ENCODE data around the gene PPP1R14D.
A peak's percentile ranks its signal among the peaks of the same experiment; 100 is the strongest.

PPP1R14D gene

DNA sequence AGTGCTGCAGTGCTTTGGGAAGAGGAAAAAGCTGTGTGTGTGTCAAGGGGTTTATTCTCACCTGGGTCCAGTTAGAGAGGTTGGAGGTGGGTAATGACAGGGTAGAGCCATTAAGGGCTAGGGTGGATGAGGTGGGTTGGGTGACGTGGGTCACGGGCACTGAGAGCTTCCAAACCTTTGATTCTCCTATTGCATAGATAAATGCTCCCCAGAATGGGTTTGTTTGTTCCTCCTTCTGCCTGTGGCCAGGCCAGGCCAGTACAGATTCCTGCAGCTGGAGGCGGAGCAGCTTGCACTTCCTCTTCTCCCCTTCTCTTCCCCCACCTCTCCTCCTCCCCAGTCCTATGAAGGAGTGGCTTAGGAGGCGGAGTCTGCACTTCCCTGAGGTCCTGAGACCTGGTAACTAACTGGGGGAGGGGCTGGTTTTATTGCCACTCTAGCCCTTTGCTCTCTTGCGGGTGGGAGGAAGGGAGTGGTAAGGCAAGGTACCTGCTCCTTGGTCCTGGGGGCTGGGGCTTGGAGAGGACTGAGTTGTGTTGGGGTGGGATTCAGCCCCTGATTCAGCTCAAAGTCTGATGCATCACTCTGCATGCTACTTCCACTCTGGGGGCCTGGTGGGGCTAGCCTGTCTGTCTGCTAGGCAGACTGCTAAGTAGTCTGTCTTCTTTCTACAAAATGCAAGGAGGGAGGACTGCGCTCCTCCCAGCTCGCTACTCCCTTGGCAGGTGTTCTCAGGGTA, 18.9 kb upstream of the PPP1R14D start:
- peak; percentile 95 for DNase-seq (ENCODE audit: low read depth)
- H3K4me3 ChIP-seq (ENCODE audit: low read depth, low read length) = peak overlapping the region; percentile 28
- TF ChIP-seq, protein P1, sequence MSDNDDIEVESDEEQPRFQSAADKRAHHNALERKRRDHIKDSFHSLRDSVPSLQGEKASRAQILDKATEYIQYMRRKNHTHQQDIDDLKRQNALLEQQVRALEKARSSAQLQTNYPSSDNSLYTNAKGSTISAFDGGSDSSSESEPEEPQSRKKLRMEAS (IDR thresholded peaks at IDR 0.05; ENCODE audit: low read depth, low read length) = peak; percentile 69
- peak; percentile 79 for TF ChIP-seq MYC (IDR thresholded peaks at IDR 0.05; ENCODE audit: low read depth, low read length)
- TF ChIP-seq, protein P2, sequence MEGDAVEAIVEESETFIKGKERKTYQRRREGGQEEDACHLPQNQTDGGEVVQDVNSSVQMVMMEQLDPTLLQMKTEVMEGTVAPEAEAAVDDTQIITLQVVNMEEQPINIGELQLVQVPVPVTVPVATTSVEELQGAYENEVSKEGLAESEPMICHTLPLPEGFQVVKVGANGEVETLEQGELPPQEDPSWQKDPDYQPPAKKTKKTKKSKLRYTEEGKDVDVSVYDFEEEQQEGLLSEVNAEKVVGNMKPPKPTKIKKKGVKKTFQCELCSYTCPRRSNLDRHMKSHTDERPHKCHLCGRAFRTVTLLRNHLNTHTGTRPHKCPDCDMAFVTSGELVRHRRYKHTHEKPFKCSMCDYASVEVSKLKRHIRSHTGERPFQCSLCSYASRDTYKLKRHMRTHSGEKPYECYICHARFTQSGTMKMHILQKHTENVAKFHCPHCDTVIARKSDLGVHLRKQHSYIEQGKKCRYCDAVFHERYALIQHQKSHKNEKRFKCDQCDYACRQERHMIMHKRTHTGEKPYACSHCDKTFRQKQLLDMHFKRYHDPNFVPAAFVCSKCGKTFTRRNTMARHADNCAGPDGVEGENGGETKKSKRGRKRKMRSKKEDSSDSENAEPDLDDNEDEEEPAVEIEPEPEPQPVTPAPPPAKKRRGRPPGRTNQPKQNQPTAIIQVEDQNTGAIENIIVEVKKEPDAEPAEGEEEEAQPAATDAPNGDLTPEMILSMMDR (IDR thresholded peaks at IDR 0.05; ENCODE audit: low read depth, low read length) = no peak

DNA sequence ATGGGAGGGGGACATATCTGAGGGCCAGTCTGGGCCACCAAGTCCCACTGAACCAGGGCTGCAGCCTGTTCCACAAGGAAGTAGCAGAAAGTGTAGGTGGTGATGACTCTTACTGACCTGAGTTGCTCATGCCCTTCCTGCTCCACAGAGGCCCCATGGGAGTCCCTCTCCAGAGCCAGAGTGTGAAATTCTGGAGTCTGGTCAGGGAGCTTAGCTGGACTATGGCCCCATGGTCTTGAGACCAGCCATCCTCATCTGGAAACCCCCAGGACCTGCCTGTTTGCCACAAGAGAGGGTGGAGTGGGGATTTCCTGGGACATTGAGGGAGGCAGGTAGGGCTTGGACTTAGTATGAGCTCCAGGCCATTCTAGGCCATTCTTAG, 18.3 kb upstream of the PPP1R14D start:
- DNase-seq (ENCODE audit: low read depth) = peak; percentile 23
- TF ChIP-seq MYC (IDR thresholded peaks at IDR 0.05; ENCODE audit: low read depth, low read length) = no peak
- TF ChIP-seq, protein P1 (IDR thresholded peaks at IDR 0.05; ENCODE audit: low read depth, low read length) = no peak
- TF ChIP-seq, protein P2 (IDR thresholded peaks at IDR 0.05; ENCODE audit: low read depth, low read length) = no peak
- no peak for TF ChIP-seq POLR2A (IDR thresholded peaks at IDR 0.05; ENCODE audit: extremely low read depth, insufficient read length)
- H3K4me3 ChIP-seq (ENCODE audit: low read depth, low read length) = no peak overlapping the region

DNA sequence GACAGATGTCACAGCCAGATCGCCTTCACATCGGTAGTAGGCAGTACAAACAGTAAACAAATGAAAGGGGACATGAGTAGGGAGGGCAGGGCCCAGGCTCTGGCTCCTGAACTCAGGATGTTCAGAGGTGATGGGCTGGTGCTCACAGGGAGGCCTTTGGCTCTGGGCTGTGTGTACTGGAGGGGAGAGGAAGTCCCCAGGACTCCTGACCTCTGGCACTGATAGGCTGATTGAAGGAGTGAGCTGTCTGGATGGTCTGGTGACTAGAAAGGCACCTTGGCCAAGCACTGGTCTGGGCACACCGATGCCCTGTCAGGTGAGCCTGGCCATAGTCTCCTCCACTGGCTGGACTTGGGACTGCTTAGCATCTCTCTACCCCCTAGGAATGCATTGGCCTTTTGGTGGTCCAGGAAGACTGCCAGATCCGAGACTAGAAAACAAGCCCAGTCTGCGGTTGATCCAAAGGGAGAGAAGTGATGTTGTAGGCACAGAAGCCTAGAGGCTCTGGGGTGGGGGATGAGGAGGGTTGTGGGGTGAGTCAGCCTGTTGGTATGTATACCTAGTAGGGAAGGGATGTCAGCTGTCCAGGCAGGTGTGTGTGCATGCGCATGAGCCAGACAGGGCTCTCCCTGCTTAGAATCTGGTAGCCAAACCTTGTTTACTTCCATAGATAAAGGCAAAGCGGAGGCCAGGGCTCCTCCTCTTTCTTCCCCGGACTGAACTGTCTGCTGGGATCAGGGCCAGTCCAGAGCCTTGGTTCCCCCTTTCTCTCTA, 17.2 kb upstream of the PPP1R14D start:
- no peak for DNase-seq (ENCODE audit: low read depth)
- H3K4me3 ChIP-seq (ENCODE audit: low read depth, low read length) = no peak overlapping the region
- TF ChIP-seq, protein P2 (IDR thresholded peaks at IDR 0.05; ENCODE audit: low read depth, low read length) = no peak
- TF ChIP-seq MYC (IDR thresholded peaks at IDR 0.05; ENCODE audit: low read depth, low read length) = no peak
- no peak for TF ChIP-seq POLR2A (IDR thresholded peaks at IDR 0.05; ENCODE audit: extremely low read depth, insufficient read length)
- TF ChIP-seq, protein P1 (IDR thresholded peaks at IDR 0.05; ENCODE audit: low read depth, low read length) = no peak

DNA sequence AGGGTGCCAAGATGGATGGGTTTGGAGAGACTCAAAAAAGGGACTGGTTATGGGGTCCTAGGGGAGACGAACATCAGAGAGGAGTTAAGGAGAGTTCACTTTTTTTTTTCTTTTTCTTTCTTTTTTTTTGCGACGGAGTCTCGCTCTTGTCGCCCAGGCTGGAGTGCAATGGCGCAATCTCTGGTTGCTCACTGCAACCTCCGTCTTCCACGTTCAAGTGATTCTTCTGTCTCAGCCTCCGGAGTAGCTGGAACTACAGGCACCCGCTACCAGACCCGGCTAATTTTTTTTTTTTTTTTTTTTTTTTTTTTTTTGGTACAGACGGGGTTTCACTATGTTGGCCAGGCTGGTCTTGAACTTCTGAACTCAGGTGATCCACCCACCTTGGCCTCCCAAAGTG, 16.5 kb upstream of the PPP1R14D start:
- DNase-seq (ENCODE audit: low read depth) = peak; percentile 58

DNA sequence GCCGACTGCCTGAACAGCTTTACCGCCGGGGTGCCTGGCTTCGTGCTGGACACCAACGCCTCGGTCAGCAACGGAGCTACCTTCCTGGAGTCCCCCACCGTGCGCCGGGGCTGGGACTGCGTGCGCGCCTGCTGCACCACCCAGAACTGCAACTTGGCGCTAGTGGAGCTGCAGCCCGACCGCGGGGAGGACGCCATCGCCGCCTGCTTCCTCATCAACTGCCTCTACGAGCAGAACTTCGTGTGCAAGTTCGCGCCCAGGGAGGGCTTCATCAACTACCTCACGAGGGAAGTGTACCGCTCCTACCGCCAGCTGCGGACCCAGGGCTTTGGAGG, 16.2 kb upstream of the PPP1R14D start:
- peak overlapping the region; percentile 51 for H3K4me3 ChIP-seq (ENCODE audit: low read depth, low read length)
- TF ChIP-seq, protein P2 (IDR thresholded peaks at IDR 0.05; ENCODE audit: low read depth, low read length) = no peak
- TF ChIP-seq POLR2A (IDR thresholded peaks at IDR 0.05; ENCODE audit: extremely low read depth, insufficient read length) = no peak
- TF ChIP-seq MYC (IDR thresholded peaks at IDR 0.05; ENCODE audit: low read depth, low read length) = no peak
- TF ChIP-seq, protein P1 (IDR thresholded peaks at IDR 0.05; ENCODE audit: low read depth, low read length) = no peak
- DNase-seq (ENCODE audit: low read depth) = peak; percentile 77

More for the DNA sequence above, 16.5 kb upstream of the PPP1R14D start:
- H3K4me3 ChIP-seq (ENCODE audit: low read depth, low read length) = peak overlapping the region; percentile 51
- TF ChIP-seq MYC (IDR thresholded peaks at IDR 0.05; ENCODE audit: low read depth, low read length) = no peak
- TF ChIP-seq, protein P1 (IDR thresholded peaks at IDR 0.05; ENCODE audit: low read depth, low read length) = no peak
- TF ChIP-seq, protein P2 (IDR thresholded peaks at IDR 0.05; ENCODE audit: low read depth, low read length) = no peak
- TF ChIP-seq POLR2A (IDR thresholded peaks at IDR 0.05; ENCODE audit: extremely low read depth, insufficient read length) = no peak
